ENCODE data around the gene DUSP28.

GRCh38 chr2:240569523-240569997 lies 9.4 kb downstream of the DUSP28 start:
- TF ChIP-seq POLR2A (IDR thresholded peaks at IDR 0.05) = no peak
- no peak for TF ChIP-seq CTCF (IDR thresholded peaks at IDR 0.05)
